ENCODE results near the gene HP1BP3.
"Not testable (repeated sequence)": the region's sequence is repeated elsewhere in the genome, so short reads cannot be mapped to it uniquely, and the experiment has no call there.

HP1BP3 gene

DNA sequence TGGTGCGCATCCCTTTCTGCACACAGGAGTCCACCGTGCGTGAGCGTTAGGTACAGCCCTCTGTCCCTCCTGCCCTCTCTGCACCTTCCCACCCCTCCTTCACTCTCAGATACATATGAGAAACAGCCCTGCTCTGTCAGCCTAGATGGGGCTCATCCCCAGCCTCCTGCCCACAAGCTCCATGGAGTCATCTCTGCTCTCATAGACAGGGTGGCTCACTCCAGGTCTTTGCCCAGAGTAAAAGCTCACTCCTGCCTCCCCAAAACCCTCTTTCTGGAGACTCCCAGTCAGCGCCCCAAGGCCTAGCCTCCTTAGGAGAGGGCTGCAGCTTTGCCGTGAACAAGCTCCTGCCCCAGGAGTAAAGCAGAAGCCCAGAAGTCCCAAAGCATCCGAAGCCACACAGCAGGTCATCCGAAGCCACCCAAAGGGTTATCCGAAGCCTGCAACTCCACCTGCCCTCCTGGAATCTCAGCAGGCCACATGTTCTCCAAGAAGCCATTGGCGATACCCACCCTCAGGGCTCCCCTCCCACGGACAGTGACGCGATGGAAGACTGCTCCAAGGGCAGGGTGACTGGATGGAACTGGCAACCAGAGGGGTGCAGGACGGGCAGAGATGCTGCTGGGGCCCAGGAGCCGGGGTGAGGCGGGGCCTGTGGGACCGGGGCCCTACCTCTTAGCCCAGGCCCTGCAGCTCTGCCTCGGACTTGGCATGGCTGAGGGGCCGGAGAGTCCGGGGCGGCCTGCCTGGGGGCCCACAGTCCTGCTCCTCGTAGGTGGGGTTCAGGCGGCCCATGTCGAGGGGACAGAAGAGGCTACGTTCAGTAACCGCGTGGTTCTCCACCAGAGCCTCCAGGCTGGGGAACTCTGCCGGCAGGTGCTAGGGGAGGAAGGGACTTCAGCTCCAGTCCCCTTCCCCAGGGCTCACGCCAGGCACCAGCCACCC is 65.7 kb downstream of the HP1BP3 start:
- DNase-seq (ENCODE audit: extremely low spot score) = no peak
- CTCF ChIA-PET = interaction anchor here (1.1 kb wide), 1 partner anchor 25 kb away, joined by 3 read pairs; no protein-coding TSS in a partner anchor
- POLR2A ChIA-PET = interaction anchor here (1.0 kb wide), 1 partner anchor 10 kb away, joined by 3 read pairs; no protein-coding TSS in a partner anchor
- TF ChIP-seq FOXA1 (IDR thresholded peaks at IDR 0.05) = no peak
- TF ChIP-seq ZNF384 (IDR thresholded peaks at IDR 0.05) = no peak
- no peak for TF ChIP-seq SUZ12 (IDR thresholded peaks at IDR 0.05)
- no peak for TF ChIP-seq L3MBTL2 (conservative IDR thresholded peaks at IDR 0.05)
- TF ChIP-seq SP1 (IDR thresholded peaks at IDR 0.05) = no peak
- no peak for TF ChIP-seq ARNT (IDR thresholded peaks at IDR 0.05)
- no peak for TF ChIP-seq FOXM1 (IDR thresholded peaks at IDR 0.05; ENCODE audit: borderline replicate concordance)
- TF ChIP-seq NFRKB (IDR thresholded peaks at IDR 0.05) = no peak
- TF ChIP-seq, protein P1, sequence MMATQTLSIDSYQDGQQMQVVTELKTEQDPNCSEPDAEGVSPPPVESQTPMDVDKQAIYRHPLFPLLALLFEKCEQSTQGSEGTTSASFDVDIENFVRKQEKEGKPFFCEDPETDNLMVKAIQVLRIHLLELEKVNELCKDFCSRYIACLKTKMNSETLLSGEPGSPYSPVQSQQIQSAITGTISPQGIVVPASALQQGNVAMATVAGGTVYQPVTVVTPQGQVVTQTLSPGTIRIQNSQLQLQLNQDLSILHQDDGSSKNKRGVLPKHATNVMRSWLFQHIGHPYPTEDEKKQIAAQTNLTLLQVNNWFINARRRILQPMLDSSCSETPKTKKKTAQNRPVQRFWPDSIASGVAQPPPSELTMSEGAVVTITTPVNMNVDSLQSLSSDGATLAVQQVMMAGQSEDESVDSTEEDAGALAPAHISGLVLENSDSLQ (IDR thresholded peaks at IDR 0.05) = no peak
- TF ChIP-seq ELF4 (IDR thresholded peaks at IDR 0.05) = no peak
- no peak for TF ChIP-seq LEF1 (IDR thresholded peaks at IDR 0.05; ENCODE audit: borderline replicate concordance)
- TF ChIP-seq BHLHE40 (IDR thresholded peaks at IDR 0.05; ENCODE audit: borderline replicate concordance) = no peak

DNA sequence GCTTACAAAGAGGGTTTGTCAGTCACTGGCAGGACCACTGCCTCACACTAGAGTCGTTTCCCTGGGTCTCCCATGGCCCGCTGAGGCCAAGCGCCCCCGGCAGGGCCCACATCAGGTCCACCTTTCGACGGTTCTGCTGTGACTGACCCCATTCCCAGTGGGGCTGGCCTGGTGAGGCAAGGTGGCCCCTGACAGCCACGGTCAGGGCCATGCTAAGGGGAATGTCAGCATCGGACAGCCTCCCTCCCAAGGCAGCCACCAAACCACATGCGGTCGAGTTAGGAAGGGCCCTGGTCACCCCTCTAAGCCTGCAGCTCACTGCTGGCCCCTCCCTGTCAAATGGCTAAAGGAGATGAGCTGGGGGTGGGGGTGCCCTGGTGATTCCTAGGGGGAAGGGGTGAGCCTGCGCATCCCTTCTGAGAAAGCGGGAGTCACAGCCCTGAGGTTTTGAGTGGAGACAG is 66.4 kb downstream of the HP1BP3 start:
- ChIA-PET POLR2A (no interaction called here), CTCF (no interaction called here)

DNA sequence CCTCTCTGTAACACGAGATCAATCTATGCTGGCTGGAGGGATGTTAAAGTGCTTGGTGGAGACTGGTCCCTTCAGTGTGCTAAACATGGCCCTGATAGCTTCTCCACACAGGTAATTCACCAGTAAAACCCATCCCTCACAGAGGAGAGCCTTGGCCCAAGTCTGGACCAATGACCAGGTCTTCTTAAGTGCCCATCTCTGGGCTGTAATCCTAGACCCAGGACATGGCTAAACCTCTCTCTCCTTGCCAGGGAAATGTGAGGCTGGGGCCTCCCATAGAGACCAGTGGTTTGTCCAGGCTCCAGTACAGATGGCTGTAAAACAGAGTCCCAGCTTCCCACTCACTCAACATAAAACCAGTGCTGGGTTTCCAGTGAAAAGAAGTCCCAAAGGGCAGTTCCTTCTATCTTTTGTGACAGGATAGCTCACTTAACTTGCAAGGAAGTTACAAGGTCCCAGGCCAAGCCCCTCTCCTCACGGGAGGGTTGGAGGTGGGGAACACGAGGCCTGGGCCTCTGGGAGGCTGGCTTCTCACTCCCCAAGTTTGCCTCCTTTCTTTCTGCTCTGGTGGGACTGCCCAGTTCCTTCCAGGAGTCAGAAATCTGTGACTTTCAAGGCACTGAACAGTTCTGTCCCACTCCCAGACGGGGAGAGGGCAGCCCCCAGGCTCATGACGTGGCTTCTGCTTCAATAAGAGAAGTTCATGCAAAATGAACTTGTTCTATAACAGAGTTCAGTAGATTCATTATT is 67.1 kb downstream of the HP1BP3 start:
- ChIA-PET POLR2A (no interaction called here), CTCF (no interaction called here)
- no peak for DNase-seq (ENCODE audit: extremely low spot score)
- TF ChIP-seq NFRKB (IDR thresholded peaks at IDR 0.05) (no peak), SP1 (IDR thresholded peaks at IDR 0.05) (no peak), TARDBP (IDR thresholded peaks at IDR 0.05) (no peak)

More for the DNA sequence above, 66.4 kb downstream of the HP1BP3 start:
- DNase-seq (ENCODE audit: extremely low spot score) = no peak
- TF ChIP-seq TARDBP (IDR thresholded peaks at IDR 0.05) (no peak), HDGF (IDR thresholded peaks at IDR 0.05; ENCODE audit: borderline replicate concordance) (no peak), SUZ12 (IDR thresholded peaks at IDR 0.05) (no peak), NFRKB (IDR thresholded peaks at IDR 0.05) (no peak), LEF1 (IDR thresholded peaks at IDR 0.05; ENCODE audit: borderline replicate concordance) (no peak), ARNT (IDR thresholded peaks at IDR 0.05) (no peak)
- TF ChIP-seq, protein P1 (IDR thresholded peaks at IDR 0.05) = no peak

DNA sequence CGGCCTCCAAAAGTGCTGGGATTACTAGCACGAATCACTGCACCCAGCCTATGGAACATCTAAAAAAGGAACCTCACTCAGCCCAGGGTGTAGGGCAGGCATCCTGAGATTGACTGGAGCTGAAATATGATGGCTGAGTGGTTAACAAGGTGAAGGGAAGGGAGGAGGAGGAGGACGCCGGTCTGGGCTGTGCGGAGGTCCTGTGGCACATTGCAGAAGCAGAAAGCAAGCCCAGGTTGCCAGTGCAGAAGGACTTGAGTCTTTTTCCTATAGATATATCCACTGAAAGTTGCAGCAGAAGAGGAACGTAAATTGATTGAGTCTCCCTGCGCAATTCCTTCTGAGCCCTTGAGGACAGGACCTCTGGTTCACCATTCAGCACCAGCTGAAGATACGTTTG is 67.8 kb downstream of the HP1BP3 start:
- TF ChIP-seq FOXK2 (IDR thresholded peaks at IDR 0.05) = no peak
- DNase-seq (ENCODE audit: extremely low spot score) = no peak
- POLR2A ChIA-PET = no interaction called here
- CTCF ChIA-PET = interaction anchor here (2.4 kb wide), 1 partner anchor 22 kb away, joined by 11 read pairs; no protein-coding TSS in a partner anchor

DNA sequence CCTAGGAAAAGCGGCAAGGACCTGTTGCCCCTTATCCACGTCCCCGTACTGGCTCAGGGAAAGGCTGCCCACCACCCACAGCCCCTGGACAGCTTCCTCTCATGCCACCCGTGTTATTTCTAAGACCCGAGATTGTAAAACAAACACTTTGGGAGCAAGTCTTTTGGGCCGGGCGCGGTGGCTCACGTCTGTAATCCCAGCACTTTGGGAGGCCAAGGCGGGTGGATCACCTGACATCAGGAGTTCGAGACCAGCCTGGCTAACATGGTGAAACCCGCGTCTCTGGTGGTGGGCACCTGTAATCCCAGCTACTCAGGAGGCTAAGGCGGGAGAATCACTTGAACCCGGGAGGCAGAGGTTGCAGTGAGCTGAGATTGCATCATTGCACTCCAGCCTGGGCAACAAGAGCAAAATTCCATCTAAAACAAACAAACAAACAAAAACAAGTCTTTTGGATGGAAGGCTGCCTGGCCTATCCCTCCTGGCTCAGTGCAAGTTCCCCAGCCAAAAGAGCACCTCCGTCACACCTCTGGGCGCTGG is 68.7 kb downstream of the HP1BP3 start:
- ChIA-PET CTCF (interaction anchor here (2.4 kb wide), 1 partner anchor 22 kb away, joined by 11 read pairs; no protein-coding TSS in a partner anchor), POLR2A (interaction anchor here (0.8 to 1.3 kb wide), 4 partner anchors 12 to 70 kb away, joined by 3 to 4 read pairs (median 3); no protein-coding TSS in a partner anchor)
- not testable (repeated sequence) for DNase-seq (ENCODE audit: extremely low spot score)

DNA sequence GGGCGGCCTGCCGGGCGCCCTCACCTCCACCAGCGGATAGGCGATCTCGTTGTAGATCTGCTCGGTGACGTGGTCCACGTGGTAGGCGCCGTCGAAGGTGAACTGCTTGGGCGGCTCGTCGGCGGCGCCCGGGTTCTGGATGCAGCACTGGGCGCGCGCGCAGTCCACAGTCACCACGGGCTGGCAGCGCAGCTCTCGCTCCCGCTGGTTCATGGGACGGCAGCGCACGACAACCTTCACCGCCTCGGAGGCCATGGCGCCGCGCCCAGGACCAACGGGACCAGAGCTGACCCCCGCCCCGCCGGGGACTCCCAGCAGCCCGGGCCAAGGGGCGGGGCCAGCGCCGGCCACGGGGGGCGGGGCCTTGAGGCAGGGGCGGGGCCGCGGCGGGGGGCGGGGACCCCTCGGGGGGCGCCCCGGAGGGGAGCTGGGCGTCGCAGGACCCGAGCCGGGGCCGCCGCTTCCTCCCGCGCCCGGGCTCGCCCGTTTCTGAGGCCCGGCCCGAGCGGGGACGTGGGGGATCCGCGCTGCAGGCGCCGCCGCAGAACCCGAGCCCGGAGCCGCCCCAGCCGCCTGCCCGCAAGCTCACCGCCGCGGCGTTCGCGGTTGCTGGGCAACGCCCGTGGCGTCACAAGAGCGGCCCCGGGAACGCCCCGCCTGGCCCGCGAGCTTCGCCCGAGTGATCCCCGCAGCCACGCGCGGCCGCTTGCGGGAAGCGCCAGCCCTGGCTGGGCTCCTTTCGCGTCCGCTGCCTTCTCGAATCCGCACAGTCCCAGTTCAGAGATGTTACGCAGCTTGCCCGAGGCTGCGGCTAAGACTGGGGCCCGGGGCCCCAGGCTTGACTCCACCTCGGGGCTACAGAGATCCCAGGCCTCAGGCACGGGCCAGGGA is 69.4 kb downstream of the HP1BP3 start, which contains the start of gene KIF17:
KIF17 (minus strand) TSS at position 556 of the 891 bp plus-strand sequence; CDS start at position 255, 301 bp downstream.
- TF ChIP-seq L3MBTL2 (conservative IDR thresholded peaks at IDR 0.05) = peak; percentile 95
- no peak for TF ChIP-seq BHLHE40 (IDR thresholded peaks at IDR 0.05; ENCODE audit: borderline replicate concordance)
- DNase-seq (ENCODE audit: extremely low spot score) = peak; percentile 81
- ChIA-PET CTCF (interaction anchor here (2.4 kb wide), 1 partner anchor 21 kb away, joined by 11 read pairs; no protein-coding TSS in a partner anchor), POLR2A (interaction anchor here (0.8 to 1.3 kb wide), 4 partner anchors 11 to 71 kb away, joined by 3 to 4 read pairs (median 3); no protein-coding TSS in a partner anchor)

DNA sequence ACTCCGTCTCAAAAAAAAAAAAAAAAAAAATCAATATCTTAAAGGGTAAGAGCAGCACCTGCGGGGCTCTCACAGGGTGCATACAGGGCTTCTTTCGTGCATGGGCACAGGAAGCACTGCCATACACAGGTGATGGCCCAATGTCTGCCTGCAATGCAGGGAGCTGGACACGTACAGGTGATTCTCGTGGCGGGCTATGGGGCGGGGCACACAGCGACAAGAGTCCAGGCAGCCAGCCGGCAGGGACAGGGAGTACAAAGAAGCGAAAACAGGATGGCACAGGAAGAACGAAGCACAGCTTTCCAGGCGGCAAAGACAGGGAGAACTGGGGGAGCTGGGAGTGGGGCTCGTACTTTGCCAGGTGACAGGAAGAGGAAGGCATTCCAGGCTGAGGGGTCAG is 70.9 kb downstream of the HP1BP3 start:
- CTCF ChIA-PET = no interaction called here
- POLR2A ChIA-PET = no interaction called here
- TF ChIP-seq TARDBP (IDR thresholded peaks at IDR 0.05) (no peak), SP1 (IDR thresholded peaks at IDR 0.05) (no peak), CTBP1 (IDR thresholded peaks at IDR 0.05; ENCODE audit: borderline replicate concordance) (no peak), FOXA1 (IDR thresholded peaks at IDR 0.05) (no peak), BHLHE40 (IDR thresholded peaks at IDR 0.05; ENCODE audit: borderline replicate concordance) (no peak)
- TF ChIP-seq, protein P1 (IDR thresholded peaks at IDR 0.05) = no peak
- no peak for DNase-seq (ENCODE audit: extremely low spot score)
